Sciatic nerve (tissue), 2 donors: ENCODE measurements around the gene TOMM40L. TPM values are rescaled to one million over a fixed set of nuclear protein-coding genes. Genes with fewer than 3 reads are reported as not detected.

Experiments
- ATAC-seq: fragments of 200-7000 bp; cut with Tn5 transposase; one replicate; pipeline ENCODE4 v1.9.1; 2020; ENCODE audit warnings: mild to moderate bottlenecking, moderate library complexity
- DNase-seq: peaks from one replicate; pipeline ENCODE4 v3.0.0-alpha.2; 2020; ENCODE audit warnings: low spot score
- intact Hi-C: fragments of 100-400 bp; cut with DNase I; formaldehyde crosslinking; loops from one replicate; pipeline ENCODE4 v1.14.2; 2022
- microRNA-seq: library from miRNA; unstranded; fragments of <30 nt; microRNA quantifications from one replicate; pipeline ENCODE4 v1.2.0, GENCODE V29; 2020
- total RNA-seq: library from RNA; stranded (reverse); fragmentation: NEBNext Ultra II Directional; extraction: Animal tissue kit (Norgen Biotek cat#: 25700); gene quantifications from one replicate; pipeline ENCODE4 v1.2.1, GENCODE V29; 2021
- donor health status: DM: no; HTN: no; CAD: no.
- donor health status: DM: no; HTN: no; CAD: no.

Gene TOMM40L
- total RNA-seq, 1 donor from 2014 or later, result 11.0 TPM

DNA sequence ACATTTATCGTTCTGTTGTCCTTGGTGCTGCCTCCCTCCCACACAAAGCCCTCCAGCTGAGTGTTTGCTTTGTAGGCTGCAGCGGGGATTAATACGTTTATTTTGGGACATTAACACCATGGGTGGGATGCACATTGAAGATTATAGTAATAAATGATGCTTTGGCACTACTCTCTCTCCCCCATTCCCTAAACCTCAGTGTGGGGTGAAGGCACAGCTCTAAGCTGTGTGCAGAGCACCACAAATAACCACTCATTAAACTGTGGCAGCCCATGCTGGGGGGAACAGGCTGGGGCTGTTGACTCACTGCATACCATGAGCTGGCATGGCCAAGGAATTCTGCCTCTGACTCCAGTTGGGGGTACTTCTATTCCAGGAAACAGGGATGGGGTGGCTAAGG lies 40.3 kb downstream of the TOMM40L start:
- no peak for ATAC-seq
- no peak for DNase-seq
- intact Hi-C loops, result no loop called here

GRCh38 chr1:161266836-161267235 lies 41.0 kb downstream of the TOMM40L start:
- intact Hi-C loops, result no loop called here
- no peak for DNase-seq
- ATAC-seq, result no peak

- ATAC-seq (no peak), DNase-seq (no peak)
- intact Hi-C loops, result no loop called here
These were observed 41.5 kb downstream of the TOMM40L start for GRCh38 chr1:161267321-161267720.

GRCh38 chr1:161273402-161273801 lies 47.5 kb downstream of the TOMM40L start:
- no peak for DNase-seq
- intact Hi-C loops, result loop anchor here (10.0 kb wide), 1 partner anchor 1701 kb away; no protein-coding TSS in a partner anchor
- no peak for ATAC-seq

GRCh38 chr1:161274874-161275273 lies 49.0 kb downstream of the TOMM40L start:
- intact Hi-C loops, result loop anchor here (10.0 kb wide), 1 partner anchor 1700 kb away; no protein-coding TSS in a partner anchor
- ATAC-seq, result no peak
- no peak for DNase-seq

Small RNAs within 50 kb of the gene (microRNA-seq; reads per million reads assigned to microRNA genes)
- not detected for gene MIR5187

Other genes with a start within 250 kb of the TOMM40L start
- gene F11R, start 204.9 kb upstream of the TOMM40L start, total RNA-seq, result 20.3 TPM
- gene TSTD1, start 187.1 kb upstream of the TOMM40L start, total RNA-seq, result 13.1 TPM
- gene USF1, start 180.1 kb upstream of the TOMM40L start, total RNA-seq, result 58.0 TPM
- 13.7 TPM for gene ARHGAP30, start 156.2 kb upstream of the TOMM40L start, total RNA-seq
- gene NECTIN4, start 136.5 kb upstream of the TOMM40L start, total RNA-seq, result 0.09 TPM
- gene KLHDC9, start 127.7 kb upstream of the TOMM40L start, total RNA-seq, result 6.6 TPM
- 57.0 TPM for gene PFDN2, start 108.0 kb upstream of the TOMM40L start, total RNA-seq
- 38.0 TPM for gene NIT1, start 108.0 kb upstream of the TOMM40L start, total RNA-seq
- 34.3 TPM for gene DEDD, start 93.4 kb upstream of the TOMM40L start, total RNA-seq
- 70.4 TPM for gene UFC1, start 72.1 kb upstream of the TOMM40L start, total RNA-seq
- gene USP21, start 66.6 kb upstream of the TOMM40L start, total RNA-seq, result 23.5 TPM
- gene PPOX, start 59.6 kb upstream of the TOMM40L start, total RNA-seq, result 25.0 TPM
- 21.0 TPM for gene B4GALT3, start 48.6 kb upstream of the TOMM40L start, total RNA-seq
- 75.9 TPM for gene ADAMTS4, start 27.0 kb upstream of the TOMM40L start, total RNA-seq
- gene NDUFS2, start 23.7 kb upstream of the TOMM40L start, total RNA-seq, result 76.5 TPM
- gene FCER1G, start 10.8 kb upstream of the TOMM40L start, total RNA-seq, result 43.9 TPM
- not detected for gene APOA2, start 2.4 kb upstream of the TOMM40L start, total RNA-seq
- not detected for gene NR1I3, start 12.1 kb downstream of the TOMM40L start, total RNA-seq
- 0.89 TPM for gene PCP4L1, start 32.7 kb downstream of the TOMM40L start, total RNA-seq
- 4,832 TPM for gene MPZ, start 83.9 kb downstream of the TOMM40L start, total RNA-seq
- 124 TPM for gene SDHC, start 88.3 kb downstream of the TOMM40L start, total RNA-seq
- gene CFAP126, start 141.8 kb downstream of the TOMM40L start, total RNA-seq, result 0.49 TPM